ENCODE results near the gene SPTBN4. TPM values are rescaled to one million over a fixed set of nuclear protein-coding genes. Genes with fewer than 3 reads are reported as not detected.
A peak's percentile ranks its signal among the peaks of the same experiment; 100 is the strongest.
"Not testable (repeated sequence)": the region's sequence is repeated elsewhere in the genome, so short reads cannot be mapped to it uniquely, and the experiment has no call there.

Gene SPTBN4
- total RNA-seq, 2 donors from 2014 or later: 1.8 to 6.3 TPM

GRCh38 chr19:40519352-40520322 lies 52.8 kb downstream of the SPTBN4 start:
- Histone ChIP-seq H3K9me3 (no peaks in the 10 kb centered on the region), H3K4me3 (no peak overlapping the region), H3K4me1 (peaks cover 15% of the 10 kb centered on the region), H3K27me3 (no peaks in the 10 kb centered on the region), H3K36me3 (replicated peaks in 1 of 2; ENCODE audit: insufficient read depth in 1 of 2, low read depth in 2 of 2) (no peaks in the 10 kb centered on the region), H3K27ac (no peak overlapping the region)
- DNase-seq: peak in 1 of 4 donors; percentile 48
- ATAC-seq: no peak
- TF ChIP-seq POLR2A (IDR thresholded peaks at IDR 0.05) (no peak), CTCF (IDR thresholded peaks at IDR 0.05) (no peak)
- intact Hi-C loops (cut with DNase I): loop anchor here (10.0 kb wide), 1 partner anchor 115 kb away; no protein-coding TSS in a partner anchor
- WGBS, 2 donors: 11 to 28% methylated on average over 5 to 63 of the region's 91 CpGs

GRCh38 chr19:40521276-40521675 lies 54.5 kb downstream of the SPTBN4 start:
- Histone ChIP-seq H3K36me3 (replicated peaks in 1 of 2; ENCODE audit: insufficient read depth in 1 of 2, low read depth in 2 of 2) (no peaks in the 10 kb centered on the region), H3K4me3 (no peak overlapping the region), H3K9me3 (no peaks in the 10 kb centered on the region), H3K27me3 (no peaks in the 10 kb centered on the region), H3K27ac (no peak overlapping the region), H3K4me1 (peaks cover 15% of the 10 kb centered on the region)
- no peak for TF ChIP-seq CTCF (IDR thresholded peaks at IDR 0.05)
- TF ChIP-seq POLR2A (IDR thresholded peaks at IDR 0.05): no peak
- ATAC-seq: no peak
- WGBS, 2 donors: 71 to 74% methylated on average over 8 of the region's 8 CpGs
- intact Hi-C loops (cut with DNase I): loop anchor here (10.0 kb wide), 1 partner anchor 114 kb away; no protein-coding TSS in a partner anchor
- no peak for DNase-seq

GRCh38 chr19:40521900-40522299 lies 55.1 kb downstream of the SPTBN4 start:
- not testable (repeated sequence) for DNase-seq; H3K27me3 ChIP-seq; H3K9me3 ChIP-seq; ATAC-seq; H3K4me3 ChIP-seq; H3K36me3 ChIP-seq (replicated peaks in 1 of 2; ENCODE audit: insufficient read depth in 1 of 2, low read depth in 2 of 2); H3K27ac ChIP-seq
- intact Hi-C loops (cut with DNase I): loop anchor here (10.0 kb wide), 1 partner anchor 113 kb away; no protein-coding TSS in a partner anchor
- H3K4me1 ChIP-seq: peaks cover 15% of the 10 kb centered on the region
- 75 to 77% methylated on average over 6 of the region's 6 CpGs for WGBS, 2 donors

GRCh38 chr19:40523322-40524047 lies 56.7 kb downstream of the SPTBN4 start:
- no peak overlapping the region for H3K4me3 ChIP-seq
- H3K9me3 ChIP-seq: no peaks in the 10 kb centered on the region
- TF ChIP-seq POLR2A (IDR thresholded peaks at IDR 0.05): no peak
- peak; percentile 73 to 92 (median 86) for TF ChIP-seq CTCF (IDR thresholded peaks at IDR 0.05)
- no peaks in the 10 kb centered on the region for H3K36me3 ChIP-seq (replicated peaks in 1 of 2; ENCODE audit: insufficient read depth in 1 of 2, low read depth in 2 of 2)
- 39 to 79% methylated on average over 7 to 17 of the region's 17 CpGs for WGBS, 2 donors
- ATAC-seq (peak; percentile 95), DNase-seq (peak; percentile 87 to 90 (median 88))
- peaks cover 15% of the 10 kb centered on the region for H3K4me1 ChIP-seq
- intact Hi-C loops (cut with DNase I): loop anchor here (10.0 kb wide), 1 partner anchor 111 kb away; no protein-coding TSS in a partner anchor
- no peaks in the 10 kb centered on the region for H3K27me3 ChIP-seq
- no peak overlapping the region for H3K27ac ChIP-seq

- DNase-seq (no peak), ATAC-seq (no peak)
- H3K36me3 ChIP-seq (replicated peaks in 1 of 2; ENCODE audit: insufficient read depth in 1 of 2, low read depth in 2 of 2): no peaks in the 10 kb centered on the region
- H3K9me3 ChIP-seq: no peaks in the 10 kb centered on the region
- H3K4me1 ChIP-seq: peaks cover 18% of the 10 kb centered on the region
- no peaks in the 10 kb centered on the region for H3K27me3 ChIP-seq
- H3K4me3 ChIP-seq: no peak overlapping the region
- WGBS, 2 donors: 70 to 77% methylated on average over 5 of the region's 5 CpGs
- intact Hi-C loops (cut with DNase I): loop anchor here (10.0 kb wide), 1 partner anchor 111 kb away; no protein-coding TSS in a partner anchor
- TF ChIP-seq POLR2A (IDR thresholded peaks at IDR 0.05): no peak
- TF ChIP-seq CTCF (IDR thresholded peaks at IDR 0.05): no peak
- H3K27ac ChIP-seq: no peak overlapping the region
Observed at GRCh38 chr19:40524133-40524549, 57.3 kb downstream of the SPTBN4 start.

Measured in body of pancreas (tissue), 4 donors.